ENCODE data around the gene EXOC4. TPM values are rescaled to one million over a fixed set of nuclear protein-coding genes. Genes with fewer than 3 reads are reported as not detected.

Gene EXOC4
- total and polyA plus RNA-seq, 2 of the 8 experiments (the other 6 are each of a cell fraction or from before 2014, with no cell fraction given) = 27.0 to 67.3 TPM

GRCh38 chr7:134009314-134010110, 756.6 kb downstream of the EXOC4 start:
- no peak overlapping the region for H3K4ac ChIP-seq (replicated peaks; ENCODE audit: insufficient read length, low read depth, low read length)
- no peak overlapping the region for H4K8ac ChIP-seq (ENCODE audit: extremely low read depth, insufficient read depth, low read length)
- ChIA-PET POLR2A (ENCODE audit: partially characterized antibody) (no interaction called here), CTCF (ENCODE audit: partially characterized antibody) (interaction anchor here (1.0 to 3.7 kb wide), 4 partner anchors 11 to 155 kb away, joined by 3 to 11 read pairs (median 6); no protein-coding TSS in a partner anchor)
- no peaks in the 10 kb centered on the region for H3K79me2 ChIP-seq (ENCODE audit: control insufficient read depth in 1 of 2, insufficient read depth in 2 of 2, low read length in 2 of 2)
- no peak overlapping the region for H2BK20ac ChIP-seq (ENCODE audit: low read length)
- no peak for FAIRE-seq
- no peak overlapping the region for H2BK12ac ChIP-seq (ENCODE audit: low read depth, low read length)
- no peaks in the 10 kb centered on the region; a peak in 1 of 8 replicates for H3K36me3 ChIP-seq (ENCODE audit: control insufficient read depth in 2 of 4, insufficient read depth in 4 of 4, low read length in 3 of 4)
- H3K4me1 ChIP-seq (replicated peaks in 1 of 4; ENCODE audit: control insufficient read depth in 3 of 4, insufficient read depth in 4 of 4, low read length in 3 of 4) = no peaks in the 10 kb centered on the region
- H3K23me2 ChIP-seq (ENCODE audit: low read depth, low read length) = no peaks in the 10 kb centered on the region
- no peak overlapping the region for H3K27ac ChIP-seq (ENCODE audit: low read depth, low read length)
- no peak overlapping the region for H4K5ac ChIP-seq (ENCODE audit: insufficient read length, low read depth, low read length)
- no peak overlapping the region for H3K23ac ChIP-seq (ENCODE audit: insufficient read length)
- no peak overlapping the region for H2AFZ ChIP-seq (ENCODE audit: low read length)
- H3K79me1 ChIP-seq (ENCODE audit: low read depth, low read length) = no peaks in the 10 kb centered on the region
- no peak overlapping the region for H3K9ac ChIP-seq (replicated peaks in 1 of 4; ENCODE audit: extremely low read depth in 1 of 4, low read depth in 3 of 4, low read length in 3 of 4)
- no peaks in the 10 kb centered on the region for H4K20me1 ChIP-seq (replicated peaks in 1 of 2; ENCODE audit: control insufficient read depth in 1 of 2, insufficient read depth in 2 of 2, low read length in 2 of 2)
- DNase-seq (ENCODE audit: low read depth in 1 of 2, low spot score in 2 of 2) = no peak
- H3K14ac ChIP-seq (ENCODE audit: insufficient read length) = no peak overlapping the region
- H3K56ac ChIP-seq (replicated peaks; ENCODE audit: insufficient read length, low read depth, low read length) = no peak overlapping the region
- no peak overlapping the region for H3K18ac ChIP-seq (ENCODE audit: extremely low read depth, low read length)
- H2BK5ac ChIP-seq (ENCODE audit: low read depth, low read length) = no peak overlapping the region
- 90% methylated on average over 4 of the region's 4 CpGs; no CpG with 5 or more reads in 1 of the 2 experiments for WGBS, 2 experiments (ENCODE audit: extremely low coverage in 1 of 2, insufficient coverage in 1 of 2, insufficient read length in 1 of 2, insufficient replicate concordance in 2 of 2, low coverage in 1 of 2, low lambda C conversion rate in 2 of 2, missing lambda C conversion rate in 1 of 2)
- no peaks in the 10 kb centered on the region for H3K27me3 ChIP-seq (replicated peaks in 1 of 4; ENCODE audit: control insufficient read depth in 3 of 4, extremely low read depth in 1 of 4, insufficient read depth in 3 of 4, low read length in 3 of 4)
- no peaks in the 10 kb centered on the region for H3K9me3 ChIP-seq (ENCODE audit: insufficient read depth in 2 of 2, low read depth in 1 of 2, low read length in 1 of 2)
- no peak overlapping the region for H3K4me3 ChIP-seq (ENCODE audit: extremely low read depth in 1 of 4, insufficient read depth in 2 of 4, low read depth in 3 of 4, low read length in 4 of 4)
- no peak overlapping the region for H2BK120ac ChIP-seq (replicated peaks; ENCODE audit: low read depth, low read length)
- H3K4me2 ChIP-seq (ENCODE audit: insufficient read depth in 1 of 2, low read depth in 2 of 2, low read length in 2 of 2) = no peak overlapping the region
- H4K91ac ChIP-seq (replicated peaks; ENCODE audit: insufficient read length, low read length) = no peak overlapping the region
- no peak overlapping the region for H2BK15ac ChIP-seq (ENCODE audit: low read length)
- H2AK5ac ChIP-seq (ENCODE audit: low read depth, low read length) = no peak overlapping the region
- TF ChIP-seq FOSL1 (IDR thresholded peaks at IDR 0.05; ENCODE audit: insufficient read depth, low read depth, low read length) (no peak), ASH2L (IDR thresholded peaks at IDR 0.05; ENCODE audit: low read length) (no peak), RBBP5 (IDR thresholded peaks at IDR 0.05; ENCODE audit: borderline replicate concordance, low read depth, low read length) (no peak), EP300 (IDR thresholded peaks at IDR 0.05; ENCODE audit: borderline replicate concordance in 1 of 2, low read depth in 2 of 2, low read length in 2 of 2) (no peak), EGR1 (IDR thresholded peaks at IDR 0.05; ENCODE audit: borderline replicate concordance, low read depth, low read length) (no peak), MAX (IDR thresholded peaks at IDR 0.05) (no peak), CHD2 (IDR thresholded peaks at IDR 0.05; ENCODE audit: low read length) (no peak), CTCF (IDR thresholded peaks at IDR 0.05; ENCODE audit: control extremely low read depth in 1 of 3, insufficient read depth in 1 of 3, low read depth in 1 of 3, low read length in 3 of 3) (no peak), CTBP2 (IDR thresholded peaks at IDR 0.05; ENCODE audit: borderline replicate concordance, insufficient read depth, insufficient read length, low read length) (no peak)
